ENCODE measurements around the gene RAN. TPM values are rescaled to one million over a fixed set of nuclear protein-coding genes. Genes with fewer than 3 reads are reported as not detected.

RAN gene
- total RNA-seq (2022): 1,310 and 1,315 TPM in 2 replicates
- Bru-seq, nascent RNA: percentile 99 among the genes with signal in this experiment
- percentile 100 among the genes with signal in this experiment for BruChase-seq, experiment 1, labeled RNA remaining after a 2-hour chase
- BruChase-seq, experiment 2, labeled RNA remaining after a 6-hour chase: percentile 100 among the genes with signal in this experiment
- long read RNA-seq, transcript RAN-202 (6 exons, 1,530 nt): minor isoform, 37 of 2,249 reads
- long read RNA-seq, transcript RAN-203 (6 exons, 2,455 nt): minor isoform, 29 of 2,249 reads
- long read RNA-seq, transcript RAN-212 (7 exons, 2,661 nt): major isoform, 2,109 of 2,249 reads
- long read RNA-seq, partial matches to known transcripts: 26 of 2,249 reads
- long read RNA-seq, other reads (novel, unspliced or antisense): 46 of 2,249 reads

- ChIA-PET CTCF (interaction anchor here (1.0 to 1.2 kb wide), 4 partner anchors 22 to 45 kb away, joined by 3 to 5 read pairs (median 4); no protein-coding TSS in a partner anchor), POLR2A (interaction anchor here (0.6 to 0.9 kb wide), 2 partner anchors 95 to 1769 kb away, joined by 3 read pairs; no protein-coding TSS in a partner anchor)
- no peak for TF ChIP-seq CTCF (IDR thresholded peaks at IDR 0.05; ENCODE audit: insufficient read depth in 1 of 2, low read depth in 1 of 2, low read length in 1 of 2, severe bottlenecking in 1 of 2, unreplicated experiment in 1 of 2)
- Histone ChIP-seq H3K36me3 (ENCODE audit: control insufficient read depth, insufficient read depth, low read length) (peaks cover 2% of the 10 kb centered on the region), H3K4me1 (peaks cover 28% of the 10 kb centered on the region), H3K9me3 (no peaks in the 10 kb centered on the region), H3K27me3 (replicated peaks; ENCODE audit: control insufficient read depth, insufficient read depth, low read length) (no peaks in the 10 kb centered on the region), H3K4me3 (ENCODE audit: low read depth, low read length) (peak within 1 kb of the TSS; percentile 91)
- DNase-seq: peak; percentile 92 to 94
- intact Hi-C loops (cut with micrococcal nuclease; ENCODE audit: unreplicated experiment): loop anchor here (1.0 to 5.0 kb wide), 3 partner anchors 8 to 34 kb away; partner anchors contain the start of gene STX2
- H3K27me3 Mint-ChIP-seq (ENCODE audit: insufficient read depth, unreplicated experiment): no peaks in the 10 kb centered on the region
- peaks cover 15% of the 10 kb centered on the region for H3K4me1 Mint-ChIP-seq (ENCODE audit: low read depth, unreplicated experiment)
- H3K27ac Mint-ChIP-seq (ENCODE audit: unreplicated experiment): peak within 1 kb of the TSS; percentile 94
- H3K36me3 Mint-ChIP-seq (ENCODE audit: insufficient read depth, unreplicated experiment): peaks cover 49% of the 10 kb centered on the region
- TSS peak; percentile 81 for BruUV-seq (replicated peaks)
- peak within 1 kb of the TSS; percentile 90 for H3K4me3 Mint-ChIP-seq (ENCODE audit: unreplicated experiment)
- no peaks in the 10 kb centered on the region for H3K9me3 Mint-ChIP-seq (ENCODE audit: unreplicated experiment)
Observed at GRCh38 chr12:130871286-130872178, at the start of gene RAN. RAN (plus strand) TSS chr12:130872066; CDS start chr12:130872594, 528 bp downstream.

- no peaks in the 10 kb centered on the region for H3K27me3 Mint-ChIP-seq (ENCODE audit: insufficient read depth, unreplicated experiment)
- TF ChIP-seq CTCF (IDR thresholded peaks at IDR 0.05; ENCODE audit: insufficient read depth in 1 of 2, low read depth in 1 of 2, low read length in 1 of 2, severe bottlenecking in 1 of 2, unreplicated experiment in 1 of 2): no peak
- H3K4me3 Mint-ChIP-seq (ENCODE audit: unreplicated experiment): no peak overlapping the region
- H3K4me1 ChIP-seq: peaks cover 13% of the 10 kb centered on the region
- no peaks in the 10 kb centered on the region for H3K4me1 Mint-ChIP-seq (ENCODE audit: low read depth, unreplicated experiment)
- no peaks in the 10 kb centered on the region for H3K27me3 ChIP-seq (replicated peaks; ENCODE audit: control insufficient read depth, insufficient read depth, low read length)
- POLR2A ChIA-PET: interaction anchor here (0.7 kb wide), 1 partner anchor 45 kb away, joined by 4 read pairs; no protein-coding TSS in a partner anchor
- no peaks in the 10 kb centered on the region for H3K9me3 Mint-ChIP-seq (ENCODE audit: unreplicated experiment)
- DNase-seq: no peak
- no TSS peak for BruUV-seq (replicated peaks)
- no peaks in the 10 kb centered on the region for H3K9me3 ChIP-seq
- H3K36me3 ChIP-seq (ENCODE audit: control insufficient read depth, insufficient read depth, low read length): no peaks in the 10 kb centered on the region
- peak overlapping the region; percentile 63 for H3K27ac Mint-ChIP-seq (ENCODE audit: unreplicated experiment)
- intact Hi-C loops (cut with micrococcal nuclease; ENCODE audit: unreplicated experiment): no loop called here
- peaks cover 21% of the 10 kb centered on the region for H3K36me3 Mint-ChIP-seq (ENCODE audit: insufficient read depth, unreplicated experiment)
- CTCF ChIA-PET: interaction anchor here (0.6 to 1.3 kb wide), 2 partner anchors 45 to 90 kb away, joined by 5 read pairs; no protein-coding TSS in a partner anchor
- no peak overlapping the region for H3K4me3 ChIP-seq (ENCODE audit: low read depth, low read length)
Observed at GRCh38 chr12:130825771-130826150, 46.1 kb upstream of the RAN start.

All from Caco-2 (cell line).